ENCODE results near the gene IFT172.
A peak's percentile ranks its signal among the peaks of the same experiment; 100 is the strongest.

IFT172 gene

DNA sequence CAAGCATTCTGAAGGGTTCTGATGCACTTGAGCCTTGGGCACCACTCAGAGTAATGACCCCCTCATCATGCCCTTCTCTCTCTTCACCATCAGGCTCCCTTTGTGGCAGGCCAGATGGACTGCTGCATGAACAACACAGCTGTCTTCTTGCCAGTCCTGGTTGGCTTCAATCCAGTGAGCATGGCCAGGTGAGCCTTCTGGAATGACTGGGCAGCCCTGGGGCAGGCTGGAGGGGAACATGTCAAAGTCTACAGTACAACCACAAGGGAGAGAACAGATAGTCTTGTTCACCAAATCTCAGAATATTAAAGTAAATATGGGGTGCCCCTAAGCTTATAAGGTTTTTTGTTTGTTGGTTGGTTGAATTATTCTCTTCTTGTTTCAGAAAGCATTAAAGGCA, 11.5 kb upstream of the IFT172 start:
- peaks cover 44% of the 10 kb centered on the region for H3K27me3 Mint-ChIP-seq
- no peak overlapping the region for H3K27ac Mint-ChIP-seq
- H3K36me3 Mint-ChIP-seq: no peaks in the 10 kb centered on the region
- no peak overlapping the region for H3K4me3 Mint-ChIP-seq
- H3K4me1 Mint-ChIP-seq: no peaks in the 10 kb centered on the region
- CTCF ChIA-PET: no interaction called here
- DNase-seq: no peak
- H3K9me3 Mint-ChIP-seq: no peaks in the 10 kb centered on the region

DNA sequence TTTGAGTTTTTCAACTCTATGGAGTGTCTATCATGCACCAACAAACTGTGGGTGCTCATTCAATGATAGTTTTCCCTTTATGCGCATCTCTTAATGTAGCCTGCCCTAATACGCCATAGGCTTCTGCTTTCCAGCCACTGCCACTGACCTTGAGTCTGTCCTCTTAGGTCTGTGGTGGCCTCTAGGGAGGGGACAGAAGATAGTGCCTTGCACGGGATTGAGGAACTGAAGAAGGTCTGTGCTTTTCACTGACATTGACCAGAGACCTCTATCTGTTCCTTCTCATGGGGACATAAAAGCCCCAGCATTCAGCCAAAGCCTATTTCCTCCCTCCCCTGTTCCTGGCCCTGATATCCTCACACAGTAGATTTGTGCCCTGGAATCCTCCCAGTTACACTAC, 9.4 kb upstream of the IFT172 start:
- Mint-ChIP-seq H3K4me1 (peaks cover 7% of the 10 kb centered on the region), H3K27ac (no peak overlapping the region), H3K27me3 (peaks cover 60% of the 10 kb centered on the region), H3K36me3 (no peaks in the 10 kb centered on the region), H3K9me3 (no peaks in the 10 kb centered on the region), H3K4me3 (no peak overlapping the region)
- DNase-seq: no peak
- CTCF ChIA-PET: no interaction called here

DNA sequence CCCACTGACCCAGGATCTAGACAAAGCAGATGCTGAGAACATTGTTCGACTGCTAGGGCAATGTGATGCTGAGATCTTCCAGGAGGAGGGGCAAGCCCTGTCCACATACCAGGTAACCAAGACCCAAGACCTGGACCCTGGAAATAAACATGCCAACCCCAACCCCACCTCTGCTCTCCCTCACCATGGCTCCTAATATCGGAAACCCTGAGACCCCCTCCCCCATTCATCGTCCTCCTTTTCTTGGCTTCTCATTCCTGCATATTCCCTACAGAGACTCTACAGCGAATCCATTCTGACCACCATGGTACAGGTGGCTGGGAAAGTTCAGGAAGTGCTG, 7.7 kb upstream of the IFT172 start:
- Mint-ChIP-seq H3K4me3 (no peak overlapping the region), H3K4me1 (peaks cover 7% of the 10 kb centered on the region), H3K27ac (no peak overlapping the region), H3K36me3 (no peaks in the 10 kb centered on the region), H3K9me3 (no peaks in the 10 kb centered on the region), H3K27me3 (peaks cover 77% of the 10 kb centered on the region)
- CTCF ChIA-PET: no interaction called here
- DNase-seq: no peak

DNA sequence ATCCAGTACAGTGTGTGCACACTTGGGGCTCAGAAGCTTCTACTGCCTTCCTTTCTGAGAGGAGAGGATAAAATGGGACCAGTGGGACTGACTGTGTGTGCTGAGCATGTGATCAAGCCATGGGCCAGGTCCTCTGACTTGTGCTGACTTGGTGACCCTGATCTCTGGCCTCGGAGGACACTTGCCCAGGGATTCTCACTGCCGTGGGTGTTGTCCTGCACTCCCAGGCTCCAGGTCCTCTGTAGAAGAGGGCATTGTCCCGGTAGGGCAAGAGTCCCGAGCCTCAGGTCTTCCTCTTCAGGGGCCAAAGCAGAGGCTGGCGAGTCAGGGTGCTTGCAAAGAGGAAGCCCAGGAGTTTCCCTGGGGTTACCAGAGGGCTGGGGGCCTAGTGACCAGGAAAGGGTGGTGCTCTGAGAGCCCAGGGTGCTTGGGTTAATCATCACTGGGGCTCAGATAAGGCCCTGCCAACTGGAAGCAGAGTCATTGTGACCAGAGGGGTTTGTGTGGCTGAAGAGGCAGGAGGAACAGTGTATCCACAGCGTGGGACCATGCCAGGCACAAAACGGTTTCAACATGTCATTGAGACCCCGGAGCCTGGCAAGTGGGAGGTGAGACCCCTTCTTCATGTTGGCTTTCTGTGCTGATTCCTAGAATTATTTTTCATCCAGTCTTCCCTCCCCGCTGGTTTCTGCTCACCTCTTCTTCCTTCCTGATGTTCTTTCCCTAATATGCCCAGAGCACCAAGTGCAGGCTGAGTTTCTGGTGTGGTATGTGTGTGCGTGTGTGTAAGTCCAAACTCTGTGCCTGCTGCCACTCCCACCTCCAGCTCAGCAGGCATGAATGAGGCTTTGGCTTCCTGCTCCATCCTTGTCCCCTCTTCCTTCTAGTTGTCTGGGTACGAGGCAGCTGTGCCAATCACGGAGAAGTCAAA, 7.1 kb upstream of the IFT172 start, which contains the start of gene GCKR:
Gene GCKR, plus strand, starts transcription at position 483 of the 931 bp plus-strand sequence. Its CDS starts 66 bp downstream, at position 549.
- Mint-ChIP-seq H3K36me3 (no peaks in the 10 kb centered on the region), H3K9me3 (no peaks in the 10 kb centered on the region), H3K4me1 (peaks cover 7% of the 10 kb centered on the region), H3K27ac (no peak within 1 kb of the TSS), H3K27me3 (peaks cover 80% of the 10 kb centered on the region), H3K4me3 (peak within 1 kb of the TSS; percentile 31)
- CTCF ChIA-PET: no interaction called here
- no peak for DNase-seq

DNA sequence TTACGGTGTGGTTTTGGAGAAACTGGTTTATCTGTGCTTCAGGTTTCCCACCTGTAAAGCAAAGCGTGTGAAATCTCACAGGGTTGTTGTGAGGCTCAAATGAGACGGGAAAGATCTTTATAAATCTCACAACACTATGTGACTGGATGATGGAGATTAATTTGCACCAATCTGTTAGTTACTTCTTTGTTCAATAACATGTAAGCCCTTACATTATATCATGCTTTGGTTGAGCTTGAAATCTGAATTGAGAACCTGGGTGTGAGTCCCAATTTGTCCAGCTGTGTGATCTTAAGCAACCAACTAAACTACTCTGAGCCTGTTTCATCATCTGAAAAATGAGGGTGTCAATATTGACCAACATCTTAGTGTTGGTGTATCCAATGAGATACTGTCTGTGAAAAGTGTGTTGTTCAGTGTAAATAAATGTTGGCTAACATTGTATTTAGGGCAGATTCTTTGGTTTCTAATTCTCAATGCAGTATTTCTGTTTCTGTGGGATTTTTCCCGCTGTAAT, 6.4 kb upstream of the IFT172 start:
- CTCF ChIA-PET: no interaction called here
- DNase-seq: no peak
- peaks cover 8% of the 10 kb centered on the region for H3K4me1 Mint-ChIP-seq

DNA sequence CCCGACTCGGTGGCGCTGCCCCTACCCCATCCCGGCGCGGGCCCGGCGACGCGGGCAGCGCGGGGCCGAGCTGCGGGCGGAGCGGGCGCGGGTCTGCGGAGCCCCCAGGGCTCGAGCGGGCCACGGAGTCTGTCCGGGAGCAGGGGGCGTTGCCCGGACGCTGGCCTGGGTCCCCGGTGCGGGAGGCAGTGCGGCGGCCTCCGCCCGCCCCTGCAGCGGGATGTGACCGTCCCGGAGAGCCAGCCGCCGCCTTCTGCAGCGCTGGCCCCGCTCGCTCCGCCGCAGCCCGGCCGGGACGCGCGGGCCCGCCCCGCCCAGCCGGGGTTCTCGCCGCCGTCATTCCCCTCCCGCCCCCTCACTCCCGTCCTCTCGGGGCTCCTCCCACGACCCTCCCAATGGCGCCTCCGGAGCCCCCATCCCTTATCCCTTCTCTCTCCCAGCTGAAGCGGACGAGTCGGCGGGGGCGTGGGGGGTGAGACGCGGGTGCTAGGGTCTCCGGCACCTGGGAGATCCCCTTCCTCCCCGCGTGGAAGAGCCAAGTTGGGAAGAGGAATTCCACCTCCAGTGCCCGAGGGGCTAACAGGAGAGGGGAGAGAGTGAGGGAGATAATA, 5.5 kb upstream of the IFT172 start, which contains the start of gene FNDC4:
Gene FNDC4, minus strand, starts transcription at position 257 of the 611 bp plus-strand sequence. CDS start 521 bp downstream, outside the sequence.
- Mint-ChIP-seq H3K27me3 (peaks cover 76% of the 10 kb centered on the region), H3K4me3 (peak within 1 kb of the TSS; percentile 51), H3K36me3 (no peaks in the 10 kb centered on the region), H3K4me1 (peaks cover 14% of the 10 kb centered on the region), H3K9me3 (no peaks in the 10 kb centered on the region), H3K27ac (no peak within 1 kb of the TSS)
- CTCF ChIA-PET: no interaction called here
- DNase-seq: peak; percentile 56

More for the DNA sequence above, 6.4 kb upstream of the IFT172 start:
- Mint-ChIP-seq H3K27ac (no peak overlapping the region), H3K36me3 (no peaks in the 10 kb centered on the region), H3K27me3 (peaks cover 78% of the 10 kb centered on the region), H3K4me3 (peak overlapping the region; percentile 31), H3K9me3 (no peaks in the 10 kb centered on the region)

DNA sequence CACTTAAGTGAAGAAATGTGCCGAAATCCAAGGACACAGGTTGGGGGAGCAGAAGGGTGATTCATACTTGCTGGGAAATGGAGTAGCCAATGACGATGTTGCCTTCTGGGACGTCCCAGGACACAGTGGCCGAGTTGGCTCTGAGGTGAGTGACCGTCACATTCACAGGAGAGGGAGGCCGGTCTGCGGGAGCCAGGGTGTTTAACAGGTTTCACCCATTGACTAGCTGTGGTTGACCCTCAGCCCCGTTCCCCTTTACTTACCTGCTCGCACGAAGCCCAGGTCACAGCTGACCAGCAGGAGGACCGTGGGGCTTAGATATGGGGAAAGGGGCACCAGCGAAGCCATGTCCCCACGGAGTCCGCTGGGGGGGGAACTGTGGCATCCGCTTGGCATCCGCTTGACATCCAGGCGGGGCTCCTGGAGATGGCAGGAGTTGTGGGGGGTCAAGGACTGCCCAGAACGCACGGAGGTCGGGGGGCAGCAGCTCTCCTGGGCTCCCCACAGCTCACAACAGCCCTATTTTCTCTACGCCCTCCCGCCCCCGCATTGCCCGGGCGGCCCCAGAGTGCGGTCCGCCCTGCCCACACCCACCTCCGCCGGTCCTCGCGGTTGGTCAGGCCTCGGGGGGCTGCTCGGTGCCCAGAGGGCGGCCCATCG, 4.9 kb upstream of the IFT172 start:
- CTCF ChIA-PET: no interaction called here
- Mint-ChIP-seq H3K9me3 (no peaks in the 10 kb centered on the region), H3K27me3 (peaks cover 70% of the 10 kb centered on the region), H3K36me3 (no peaks in the 10 kb centered on the region), H3K4me1 (peaks cover 21% of the 10 kb centered on the region), H3K27ac (no peak overlapping the region), H3K4me3 (peak overlapping the region; percentile 51)
- DNase-seq: peak; percentile 21

DNA sequence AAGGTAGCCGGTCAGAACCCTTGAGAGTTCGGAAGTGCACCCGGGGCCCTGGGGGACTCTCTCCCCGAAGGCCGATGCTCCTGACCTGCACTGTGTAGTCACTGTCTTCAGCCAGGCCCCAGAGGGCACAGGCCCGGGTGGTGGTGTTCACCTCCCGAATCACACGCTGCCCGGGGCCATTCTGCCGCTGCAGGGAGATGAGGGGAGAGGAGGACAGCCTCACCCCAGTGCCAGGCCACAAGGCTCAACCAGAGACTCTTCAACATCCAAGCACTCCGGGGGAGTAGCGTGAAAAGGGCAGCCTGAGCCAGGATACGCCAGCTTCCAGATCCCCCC, 4.4 kb upstream of the IFT172 start:
- Mint-ChIP-seq H3K36me3 (no peaks in the 10 kb centered on the region), H3K4me1 (peaks cover 25% of the 10 kb centered on the region)

DNA sequence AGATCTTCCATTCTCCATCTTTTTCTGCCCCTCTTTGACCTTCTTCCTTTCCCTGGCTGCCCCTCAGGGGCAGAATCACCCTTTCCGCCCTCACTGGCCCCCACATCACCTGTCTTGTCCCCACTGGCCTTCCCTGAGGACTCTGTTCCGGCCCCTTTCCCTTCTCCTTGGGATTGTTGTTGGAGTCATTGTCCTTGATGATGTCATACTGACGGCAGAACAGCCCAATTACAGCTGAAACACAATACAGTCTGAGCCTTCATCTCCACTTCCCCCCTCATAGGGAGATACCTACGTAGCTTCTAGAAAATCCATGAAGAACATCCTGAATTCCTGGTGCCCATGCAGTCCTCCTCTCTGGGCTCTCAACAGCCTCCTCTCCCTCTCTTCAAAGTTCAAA, 3.0 kb upstream of the IFT172 start:
- Mint-ChIP-seq H3K36me3 (no peaks in the 10 kb centered on the region), H3K27me3 (peaks cover 54% of the 10 kb centered on the region), H3K9me3 (no peaks in the 10 kb centered on the region), H3K4me1 (peaks cover 29% of the 10 kb centered on the region), H3K27ac (peak overlapping the region; percentile 16), H3K4me3 (no peak overlapping the region)
- CTCF ChIA-PET: no interaction called here
- DNase-seq: no peak

More for the DNA sequence above, 4.4 kb upstream of the IFT172 start:
- DNase-seq: no peak
- CTCF ChIA-PET: no interaction called here
- peak overlapping the region; percentile 51 for H3K4me3 Mint-ChIP-seq
- no peaks in the 10 kb centered on the region for H3K9me3 Mint-ChIP-seq
- H3K27me3 Mint-ChIP-seq: peaks cover 65% of the 10 kb centered on the region
- no peak overlapping the region for H3K27ac Mint-ChIP-seq

DNA sequence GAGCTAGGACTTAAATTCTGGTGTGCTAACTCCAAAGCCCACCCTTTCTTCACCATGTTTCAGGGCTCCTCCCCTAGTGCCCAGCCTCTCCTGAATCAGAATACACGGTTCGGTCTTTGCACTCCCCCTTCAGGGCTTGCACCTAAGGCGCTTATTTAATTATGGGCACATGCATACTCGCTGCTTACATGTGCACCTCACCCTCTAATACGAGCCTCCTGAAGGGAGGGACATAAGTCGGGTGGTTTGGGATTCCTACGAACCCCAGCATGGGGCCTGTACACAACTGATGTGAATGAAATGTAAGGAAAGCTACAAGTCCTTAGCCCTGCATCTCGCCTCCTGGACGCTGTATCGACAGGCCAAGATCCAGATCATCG, 435 bp downstream of the IFT172 start:
- Mint-ChIP-seq H3K36me3 (no peaks in the 10 kb centered on the region), H3K4me3 (peak overlapping the region; percentile 81), H3K4me1 (peaks cover 22% of the 10 kb centered on the region), H3K9me3 (no peaks in the 10 kb centered on the region), H3K27me3 (peaks cover 22% of the 10 kb centered on the region), H3K27ac (peak overlapping the region; percentile 88)
- CTCF ChIA-PET: interaction anchor here (1.2 kb wide), 1 partner anchor 43 kb away, joined by 5 read pairs; no protein-coding TSS in a partner anchor
- peak; percentile 25 for DNase-seq

DNA sequence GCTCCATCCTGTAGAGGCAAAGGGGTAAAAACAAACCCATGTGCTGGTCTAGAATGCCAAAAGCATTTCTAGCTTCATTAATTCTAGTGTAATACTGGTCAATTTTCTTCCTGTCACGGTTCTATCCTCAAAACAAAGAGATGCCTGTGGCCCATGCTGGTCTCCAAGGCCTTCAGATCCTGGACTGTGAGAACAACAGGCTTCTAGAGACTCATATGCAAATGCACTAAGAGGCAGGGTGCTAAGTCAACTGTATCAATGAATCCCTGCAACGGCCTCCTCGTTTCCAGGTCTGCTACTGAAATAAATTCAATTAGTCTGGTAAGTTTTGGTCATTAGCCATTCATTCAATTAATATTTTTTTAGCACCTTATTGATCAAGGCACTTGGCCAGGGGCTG, 4.0 kb downstream of the IFT172 start:
- CTCF ChIA-PET: interaction anchor here (0.6 to 1.5 kb wide), 2 partner anchors 10 to 198 kb away, joined by 3 read pairs; no protein-coding TSS in a partner anchor
- H3K27ac Mint-ChIP-seq: no peak overlapping the region
- H3K9me3 Mint-ChIP-seq: no peaks in the 10 kb centered on the region
- H3K27me3 Mint-ChIP-seq: no peaks in the 10 kb centered on the region
- H3K4me3 Mint-ChIP-seq: no peak overlapping the region
- H3K36me3 Mint-ChIP-seq: no peaks in the 10 kb centered on the region
- DNase-seq: no peak
- H3K4me1 Mint-ChIP-seq: peaks cover 19% of the 10 kb centered on the region

DNA sequence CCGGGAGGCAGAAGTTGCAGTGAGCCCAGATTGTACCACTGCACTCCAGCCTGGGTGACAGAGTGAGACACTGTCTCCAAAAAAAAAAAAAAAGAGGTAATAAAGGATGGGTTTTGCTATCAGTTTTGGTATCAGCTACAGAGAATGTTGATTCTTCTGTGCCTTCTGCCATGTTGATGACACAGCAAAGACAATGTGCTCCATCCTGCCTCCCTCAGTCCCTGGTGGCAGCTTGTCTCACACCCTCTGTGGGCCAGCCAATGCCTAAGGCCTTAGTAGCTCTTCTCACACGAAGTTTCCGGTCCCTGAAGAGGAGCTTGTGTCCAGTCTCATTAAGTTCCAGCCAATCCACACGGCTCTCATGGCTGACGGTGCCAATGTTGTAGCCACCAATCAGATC, 17.6 kb downstream of the IFT172 start:
- DNase-seq: no peak
- Mint-ChIP-seq H3K27me3 (no peaks in the 10 kb centered on the region), H3K4me1 (no peaks in the 10 kb centered on the region), H3K4me3 (no peak overlapping the region), H3K27ac (no peak overlapping the region), H3K9me3 (no peaks in the 10 kb centered on the region), H3K36me3 (peaks cover 3% of the 10 kb centered on the region)
- CTCF ChIA-PET: no interaction called here

DNA sequence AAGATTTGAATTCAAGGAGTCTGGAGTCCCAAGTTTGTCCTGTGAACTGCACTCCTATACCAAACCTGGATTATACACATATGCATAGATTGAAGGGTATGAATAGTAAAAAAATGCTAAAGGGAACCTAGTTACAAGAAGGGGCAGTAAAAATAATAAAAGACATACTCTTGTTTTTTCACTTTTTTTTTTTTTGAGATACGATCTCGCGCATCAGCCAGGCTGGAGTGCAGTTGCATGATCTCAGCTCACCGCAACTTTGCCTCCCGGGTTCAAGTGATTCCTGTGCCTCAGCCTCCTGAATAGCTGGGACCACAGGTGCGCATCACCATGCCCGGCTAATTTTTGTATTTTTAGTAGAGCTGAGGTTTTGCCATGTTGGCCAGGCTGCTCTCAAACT, 25.1 kb downstream of the IFT172 start:
- Mint-ChIP-seq H3K4me3 (no peak overlapping the region), H3K4me1 (no peaks in the 10 kb centered on the region), H3K9me3 (no peaks in the 10 kb centered on the region), H3K36me3 (no peaks in the 10 kb centered on the region), H3K27me3 (no peaks in the 10 kb centered on the region), H3K27ac (no peak overlapping the region)
- CTCF ChIA-PET: no interaction called here
- DNase-seq: no peak

DNA sequence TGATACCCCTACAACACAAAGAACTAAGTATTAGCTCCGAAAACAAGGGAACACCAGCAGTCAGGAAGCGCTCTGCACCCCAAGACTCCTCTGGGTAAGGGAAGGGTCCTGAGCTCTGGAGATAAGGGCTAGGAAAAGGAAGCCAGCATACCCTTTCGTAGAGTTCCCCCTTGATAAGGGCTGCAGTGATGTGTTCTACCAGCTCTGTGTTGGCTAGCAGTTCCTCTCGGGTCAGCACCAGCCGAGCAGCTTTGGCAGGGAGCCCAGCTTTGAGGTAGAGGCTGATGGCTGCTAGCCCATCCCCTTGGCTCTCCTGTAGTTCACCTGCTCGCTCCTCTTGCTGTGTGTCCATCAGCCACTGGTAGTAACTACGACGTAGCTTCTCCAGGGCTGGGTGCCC, 28.4 kb downstream of the IFT172 start:
- H3K4me1 Mint-ChIP-seq: no peaks in the 10 kb centered on the region
- no peak for DNase-seq
- H3K27ac Mint-ChIP-seq: no peak overlapping the region
- no peaks in the 10 kb centered on the region for H3K36me3 Mint-ChIP-seq
- no peaks in the 10 kb centered on the region for H3K9me3 Mint-ChIP-seq
- CTCF ChIA-PET: no interaction called here
- H3K4me3 Mint-ChIP-seq: no peak overlapping the region
- no peaks in the 10 kb centered on the region for H3K27me3 Mint-ChIP-seq
